ENCODE results near the gene DYNLRB1. TPM values are rescaled to one million over a fixed set of nuclear protein-coding genes. Genes with fewer than 3 reads are reported as not detected.

DYNLRB1 gene
- total and polyA plus RNA-seq, 2 of the 13 experiments (the other 11 are each of a cell fraction or from before 2014, with no cell fraction given), result 140 to 244 TPM

DNA sequence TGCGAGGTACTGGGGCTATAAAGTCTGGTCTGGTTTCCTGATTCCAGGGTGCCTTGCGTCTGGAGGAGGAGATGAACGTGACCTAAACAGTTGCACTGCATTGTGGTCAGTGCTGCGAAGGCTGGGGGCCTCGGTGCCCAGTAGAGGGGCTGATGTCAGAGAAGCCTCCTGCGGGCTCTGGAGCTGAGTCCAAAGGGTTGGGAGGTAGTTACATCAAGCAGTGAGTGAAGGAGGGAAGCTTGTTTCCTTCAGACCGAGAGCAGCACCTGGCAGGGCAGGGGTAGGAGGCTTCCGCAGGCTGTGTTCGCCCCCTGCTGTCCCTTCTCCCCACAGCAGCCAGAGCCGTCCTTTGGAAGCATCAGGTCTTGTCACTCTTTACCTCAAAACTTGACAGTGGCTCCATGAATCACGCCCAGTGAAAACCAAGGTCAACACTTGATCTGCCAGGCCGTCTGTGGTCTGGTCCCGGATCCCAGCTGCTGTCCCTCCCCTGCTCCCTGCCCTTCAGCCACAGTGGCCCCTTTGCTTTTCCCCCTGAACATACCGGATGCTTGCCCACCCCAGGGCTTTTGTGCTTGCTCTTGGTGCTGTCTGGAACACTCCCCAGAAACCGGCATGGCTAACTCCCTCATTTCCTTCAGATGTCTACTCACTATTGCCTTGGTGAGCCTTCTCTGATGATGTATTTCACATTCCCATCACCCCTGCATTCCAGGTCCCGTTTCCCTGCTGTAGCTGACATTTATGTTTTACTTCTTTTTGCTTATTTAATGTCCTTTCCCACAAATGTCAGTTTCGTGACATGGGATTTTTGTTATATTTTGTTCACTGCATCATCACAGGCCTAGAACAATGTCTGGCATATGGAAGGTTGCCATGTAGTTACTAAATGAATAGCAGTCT is 7.0 kb downstream of the DYNLRB1 start (continued):
- no peak for TF ChIP-seq ZBTB8A (CRISPR knock-in tag; IDR thresholded peaks at IDR 0.05; ENCODE audit: borderline replicate concordance, low read depth)
- no peak for TF ChIP-seq ZNF543 (CRISPR knock-in tag; IDR thresholded peaks at IDR 0.05)
- peak; percentile 40; the same call in 1 of the 2 replicates for TF ChIP-seq ZBTB21 (CRISPR knock-in tag; IDR thresholded peaks at IDR 0.05)
- TF ChIP-seq ZNF33A (CRISPR knock-in tag; IDR thresholded peaks at IDR 0.05; ENCODE audit: borderline replicate concordance), result no peak
- TF ChIP-seq ZNF354B (CRISPR knock-in tag; IDR thresholded peaks at IDR 0.05), result no peak
- TF ChIP-seq FOXC1 (CRISPR knock-in tag; IDR thresholded peaks at IDR 0.05; ENCODE audit: borderline replicate concordance), result no peak
- TF ChIP-seq ZNF30 (CRISPR knock-in tag; IDR thresholded peaks at IDR 0.05), result no peak
- peak; percentile 70; the same call in 1 of the 2 replicates for TF ChIP-seq KDM3A (CRISPR knock-in tag; IDR thresholded peaks at IDR 0.05; ENCODE audit: low read depth)
- TF ChIP-seq ZNF530 (CRISPR knock-in tag; IDR thresholded peaks at IDR 0.05; ENCODE audit: low read depth), result no peak
- no peak for TF ChIP-seq ZNF619 (CRISPR knock-in tag; IDR thresholded peaks at IDR 0.05)
- no peak for TF ChIP-seq ZNF34 (CRISPR knock-in tag; IDR thresholded peaks at IDR 0.05; ENCODE audit: borderline replicate concordance)
- no peak for TF ChIP-seq ZNF205 (CRISPR knock-in tag; IDR thresholded peaks at IDR 0.05)
- peak; percentile 11; the same call in 1 of the 2 replicates for TF ChIP-seq ATF3 (CRISPR knock-in tag; IDR thresholded peaks at IDR 0.05)
- no peak for TF ChIP-seq DDIT3 (CRISPR knock-in tag; IDR thresholded peaks at IDR 0.05)
- TF ChIP-seq ZNF672 (CRISPR knock-in tag; IDR thresholded peaks at IDR 0.05), result no peak
- TF ChIP-seq, protein P1, sequence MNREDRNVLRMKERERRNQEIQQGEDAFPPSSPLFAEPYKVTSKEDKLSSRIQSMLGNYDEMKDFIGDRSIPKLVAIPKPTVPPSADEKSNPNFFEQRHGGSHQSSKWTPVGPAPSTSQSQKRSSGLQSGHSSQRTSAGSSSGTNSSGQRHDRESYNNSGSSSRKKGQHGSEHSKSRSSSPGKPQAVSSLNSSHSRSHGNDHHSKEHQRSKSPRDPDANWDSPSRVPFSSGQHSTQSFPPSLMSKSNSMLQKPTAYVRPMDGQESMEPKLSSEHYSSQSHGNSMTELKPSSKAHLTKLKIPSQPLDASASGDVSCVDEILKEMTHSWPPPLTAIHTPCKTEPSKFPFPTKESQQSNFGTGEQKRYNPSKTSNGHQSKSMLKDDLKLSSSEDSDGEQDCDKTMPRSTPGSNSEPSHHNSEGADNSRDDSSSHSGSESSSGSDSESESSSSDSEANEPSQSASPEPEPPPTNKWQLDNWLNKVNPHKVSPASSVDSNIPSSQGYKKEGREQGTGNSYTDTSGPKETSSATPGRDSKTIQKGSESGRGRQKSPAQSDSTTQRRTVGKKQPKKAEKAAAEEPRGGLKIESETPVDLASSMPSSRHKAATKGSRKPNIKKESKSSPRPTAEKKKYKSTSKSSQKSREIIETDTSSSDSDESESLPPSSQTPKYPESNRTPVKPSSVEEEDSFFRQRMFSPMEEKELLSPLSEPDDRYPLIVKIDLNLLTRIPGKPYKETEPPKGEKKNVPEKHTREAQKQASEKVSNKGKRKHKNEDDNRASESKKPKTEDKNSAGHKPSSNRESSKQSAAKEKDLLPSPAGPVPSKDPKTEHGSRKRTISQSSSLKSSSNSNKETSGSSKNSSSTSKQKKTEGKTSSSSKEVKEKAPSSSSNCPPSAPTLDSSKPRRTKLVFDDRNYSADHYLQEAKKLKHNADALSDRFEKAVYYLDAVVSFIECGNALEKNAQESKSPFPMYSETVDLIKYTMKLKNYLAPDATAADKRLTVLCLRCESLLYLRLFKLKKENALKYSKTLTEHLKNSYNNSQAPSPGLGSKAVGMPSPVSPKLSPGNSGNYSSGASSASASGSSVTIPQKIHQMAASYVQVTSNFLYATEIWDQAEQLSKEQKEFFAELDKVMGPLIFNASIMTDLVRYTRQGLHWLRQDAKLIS (CRISPR knock-in tag; IDR thresholded peaks at IDR 0.05), result no peak
- TF ChIP-seq ZNF766 (CRISPR knock-in tag; IDR thresholded peaks at IDR 0.05; ENCODE audit: borderline replicate concordance), result no peak
- TF ChIP-seq SOX5 (CRISPR knock-in tag; IDR thresholded peaks at IDR 0.05; ENCODE audit: borderline replicate concordance), result peak; percentile 52
- peak; percentile 20 for TF ChIP-seq TBL1XR1 (IDR thresholded peaks at IDR 0.05; ENCODE audit: borderline replicate concordance, low read length, partially characterized antibody)
- TF ChIP-seq ASH2L (IDR thresholded peaks at IDR 0.05; ENCODE audit: insufficient read length, low read depth, low read length), result no peak
- TF ChIP-seq PAWR (CRISPR knock-in tag; IDR thresholded peaks at IDR 0.05; ENCODE audit: borderline replicate concordance), result no peak
- TF ChIP-seq ZNF501 (CRISPR knock-in tag; IDR thresholded peaks at IDR 0.05), result peak; percentile 75
- TF ChIP-seq POLR2A (IDR thresholded peaks at IDR 0.05; ENCODE audit: insufficient read depth in 1 of 2, low read depth in 2 of 2, low read length in 2 of 2), result no peak
- no peak; the same call in 1 of the 2 replicates for TF ChIP-seq ZNF713 (CRISPR knock-in tag; IDR thresholded peaks at IDR 0.05)
- TF ChIP-seq KMT2B (CRISPR knock-in tag; IDR thresholded peaks at IDR 0.05), result no peak
- no peak for TF ChIP-seq ZNF282 (IDR thresholded peaks at IDR 0.05; ENCODE audit: partially characterized antibody)
- TF ChIP-seq ZFP82 (CRISPR knock-in tag; IDR thresholded peaks at IDR 0.05; ENCODE audit: borderline replicate concordance), result no peak

Measured in HepG2 (cell line).